Thymus (tissue), 11 donors: ENCODE data around the gene PVALEF. TPM values are rescaled to one million over a fixed set of nuclear protein-coding genes. Genes with fewer than 3 reads are reported as not detected.

Experiments used
- DNase-seq, 9 donors: peaks; one replicate each; pipeline ENCODE4 v3.0.0-alpha.2; 2013; ENCODE audit warnings: low spot score in 9 of 9, low read depth in 6 of 9, missing footprints in 1 of 9
- H3K27ac ChIP-seq, 2 donors: one replicate each; pipeline ENCODE4 v1.5.1; 2013; ENCODE audit warnings: control low read depth in 1 of 2, low read depth in 1 of 2, low read length in 1 of 2, mild to moderate bottlenecking in 1 of 2, moderate library complexity in 1 of 2
- H3K27me3 ChIP-seq, 2 donors: one replicate each; pipeline ENCODE4 v1.5.1; 2013; ENCODE audit warnings: low read length in 1 of 2; ENCODE audit not compliant: control insufficient read depth in 2 of 2, insufficient read depth in 1 of 2
- H3K36me3 ChIP-seq, 2 donors: one replicate each; pipeline ENCODE4 v1.5.1; 2013; ENCODE audit warnings: low read length in 1 of 2, mild to moderate bottlenecking in 1 of 2, moderate library complexity in 1 of 2; ENCODE audit not compliant: control insufficient read depth in 2 of 2, insufficient read depth in 2 of 2
- H3K4me1 ChIP-seq, 2 donors: one replicate each; pipeline ENCODE4 v1.5.1; 2013; ENCODE audit warnings: low read length in 2 of 2; ENCODE audit not compliant: control insufficient read depth in 2 of 2, insufficient read depth in 2 of 2
- H3K4me3 ChIP-seq, 2 donors: one replicate each; pipeline ENCODE4 v1.5.1; 2013; ENCODE audit warnings: low read length in 2 of 2, control low read depth in 1 of 2, mild to moderate bottlenecking in 1 of 2
- H3K9me3 ChIP-seq, 2 donors: one replicate each; pipeline ENCODE4 v1.5.1; 2013; ENCODE audit warnings: low read length in 1 of 2, mild to moderate bottlenecking in 1 of 2; ENCODE audit not compliant: control insufficient read depth in 2 of 2, insufficient read depth in 1 of 2
- WGBS: extraction: QIAGEN DNeasy Blood & Tissue Kit; methylation state at CpG from one replicate; pipeline ENCODE4 v1.1.7; 2013; 5-methylcytosine and 5-hydroxymethylcytosine counted together
- polyA plus RNA-seq: library from polyadenylated mRNA; stranded (reverse); fragments of 200-250 nt; gene quantifications from one replicate; pipeline ENCODE4 v1.2.3, GENCODE V29; 2013
- total RNA-seq: library from RNA; stranded (reverse); fragments of 120-200 nt; gene quantifications from one replicate; pipeline ENCODE4 v1.2.4, GENCODE V29; 2013
- donor health status: healthy.

PVALEF gene
- total and polyA plus RNA-seq, 2 donors, result 0.02 TPM; not detected in 1

DNA sequence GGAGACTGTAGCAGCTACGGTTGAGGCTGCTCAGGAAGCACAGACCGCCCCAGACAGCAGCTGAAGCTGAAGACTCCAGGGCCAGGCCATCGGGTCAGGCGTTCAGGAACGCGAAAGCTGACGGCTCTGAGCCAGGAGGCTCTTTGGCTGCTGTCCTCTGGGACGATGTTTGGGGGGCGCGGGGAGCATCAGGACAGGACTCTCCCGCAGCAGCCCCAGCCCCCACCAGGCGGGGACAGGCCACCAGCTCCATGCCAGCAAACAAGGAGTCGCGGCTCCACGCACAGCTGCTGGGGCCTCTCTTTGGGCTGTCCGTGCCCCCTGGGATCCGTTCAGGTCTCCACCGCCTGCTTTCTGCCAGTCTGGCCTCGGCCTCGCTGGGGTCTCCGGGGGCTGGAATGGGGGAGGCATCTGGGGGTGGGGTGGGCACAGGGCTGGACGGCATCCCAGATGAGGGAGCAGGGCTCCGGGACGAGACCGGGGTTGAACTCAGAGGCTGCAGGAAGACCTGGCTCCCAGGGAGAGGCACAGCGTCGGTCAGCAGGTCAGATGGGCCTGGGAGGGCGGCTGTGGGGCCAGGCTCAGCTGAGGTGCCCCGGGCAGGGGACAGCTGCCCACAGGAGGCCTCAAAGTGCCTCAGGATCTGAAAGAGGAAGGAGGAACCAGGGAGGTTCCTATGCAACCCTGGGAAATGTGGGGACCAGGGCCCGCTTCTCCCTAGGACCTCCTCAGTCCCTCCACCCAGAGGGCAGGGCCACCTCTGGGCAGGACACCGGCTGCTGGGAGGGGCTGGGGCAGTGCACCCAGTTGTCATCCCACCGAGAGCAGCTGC, 63.7 kb downstream of the PVALEF start:
- Histone ChIP-seq H3K9me3 (peaks cover 0 to 2% of the 10 kb centered on the region in 2 donors), H3K4me3 (no peak overlapping the region), H3K4me1 (peaks cover 0 to under 1% of the 10 kb centered on the region in 2 donors), H3K27ac (no peak overlapping the region), H3K27me3 (peaks cover 0 to 4% of the 10 kb centered on the region in 2 donors), H3K36me3 (peaks cover 44 to 58% of the 10 kb centered on the region in 2 donors)
- no peak for DNase-seq
- WGBS, result 96% methylated on average over 32 of the region's 32 CpGs

DNA sequence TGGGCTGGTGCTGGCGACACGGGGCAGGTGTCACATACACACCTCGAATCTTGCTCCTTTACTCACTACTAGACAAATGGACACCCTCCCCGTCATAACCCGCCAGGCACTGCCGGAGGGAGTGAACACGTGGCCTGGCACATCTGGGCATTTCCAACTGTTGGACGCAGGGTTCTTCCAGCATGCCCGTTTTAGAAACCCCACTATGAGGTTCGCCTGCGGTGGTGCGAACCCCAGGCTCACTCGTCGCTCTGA, 64.3 kb downstream of the PVALEF start:
- no peak for DNase-seq
- Histone ChIP-seq H3K4me3 (no peak overlapping the region), H3K4me1 (no peaks in the 10 kb centered on the region), H3K27me3 (no peaks in the 10 kb centered on the region), H3K27ac (no peak overlapping the region), H3K36me3 (peaks cover 44 to 58% of the 10 kb centered on the region in 2 donors), H3K9me3 (peaks cover 0 to 2% of the 10 kb centered on the region in 2 donors)
- whole genome bisulfite sequencing, result 98% methylated on average over 14 of the region's 14 CpGs

DNA sequence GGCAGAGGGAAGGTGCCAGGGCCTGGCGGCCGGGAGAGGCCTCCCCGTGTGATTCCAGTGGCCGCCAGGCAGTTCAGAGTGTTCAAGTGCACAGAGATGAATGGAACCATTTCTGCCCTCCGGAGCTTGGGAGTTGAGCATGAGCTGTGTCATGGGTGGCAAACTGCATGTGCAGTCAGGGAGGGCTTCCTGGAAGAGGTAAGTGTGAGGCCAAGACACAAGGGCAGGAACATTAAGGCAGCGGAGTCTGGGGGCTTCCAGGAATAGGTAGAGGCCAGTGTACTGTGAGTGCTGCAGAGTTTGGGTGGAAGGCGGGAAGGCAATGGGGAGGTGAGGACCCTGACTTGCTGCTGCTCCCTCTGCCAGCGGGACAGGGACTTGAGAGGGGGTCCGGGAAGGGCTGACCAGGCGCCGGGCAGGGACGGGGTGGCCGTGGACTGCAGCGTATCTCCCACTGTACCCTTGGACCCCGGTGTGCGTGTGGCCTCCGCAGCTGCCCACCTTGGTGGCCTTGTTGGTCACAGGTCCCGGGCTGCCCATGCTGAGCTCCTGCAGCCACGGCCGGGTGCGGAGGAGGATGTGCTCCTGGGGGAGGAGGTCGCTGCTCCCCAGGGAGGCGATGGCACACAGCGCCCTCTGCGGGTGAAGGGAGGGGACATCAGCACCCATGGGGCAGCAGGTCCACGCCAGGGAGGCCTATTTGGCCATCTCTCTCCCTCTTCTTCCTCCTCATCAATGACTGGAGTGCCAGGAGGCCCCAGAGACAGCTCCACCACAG, 64.9 kb downstream of the PVALEF start:
- no peaks in the 10 kb centered on the region for H3K27me3 ChIP-seq
- H3K4me3 ChIP-seq, result no peak overlapping the region
- H3K4me1 ChIP-seq, result no peaks in the 10 kb centered on the region
- WGBS, result 98% methylated on average over 26 of the region's 26 CpGs
- peaks cover 0 to 2% of the 10 kb centered on the region in 2 donors for H3K9me3 ChIP-seq
- no peak overlapping the region for H3K27ac ChIP-seq
- no peak for DNase-seq
- peaks cover 46 to 59% of the 10 kb centered on the region in 2 donors for H3K36me3 ChIP-seq

DNA sequence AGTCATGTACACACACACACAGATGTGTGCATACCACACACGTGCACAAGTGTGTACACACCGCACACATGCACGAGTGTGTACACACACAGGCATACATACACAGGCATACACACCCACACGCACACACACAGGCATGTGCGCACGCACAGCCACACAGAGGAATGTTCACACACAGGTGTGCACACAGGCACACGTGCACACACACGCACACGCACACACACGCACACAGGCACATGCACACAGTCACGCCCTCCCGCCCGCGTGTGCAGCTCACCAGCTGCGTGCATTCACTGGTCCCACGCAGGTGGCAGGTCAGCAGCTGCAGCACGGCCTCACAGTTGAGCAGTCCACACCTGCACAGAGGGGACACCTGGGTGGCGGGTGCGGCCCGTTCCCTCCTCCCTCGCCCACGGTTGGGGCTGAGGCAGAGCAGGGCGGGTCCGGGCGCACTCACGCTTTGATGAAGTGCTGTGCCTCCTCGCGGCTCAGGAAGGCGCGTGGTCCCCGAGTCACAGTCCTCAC, 65.9 kb downstream of the PVALEF start:
- H3K4me3 ChIP-seq, result no peak overlapping the region
- WGBS, result 93% methylated on average over 31 of the region's 31 CpGs
- H3K4me1 ChIP-seq, result no peaks in the 10 kb centered on the region
- peaks cover 0 to 2% of the 10 kb centered on the region in 2 donors for H3K9me3 ChIP-seq
- no peak overlapping the region for H3K27ac ChIP-seq
- H3K27me3 ChIP-seq, result no peaks in the 10 kb centered on the region
- peaks cover 49 to 68% of the 10 kb centered on the region in 2 donors for H3K36me3 ChIP-seq
- no peak for DNase-seq

DNA sequence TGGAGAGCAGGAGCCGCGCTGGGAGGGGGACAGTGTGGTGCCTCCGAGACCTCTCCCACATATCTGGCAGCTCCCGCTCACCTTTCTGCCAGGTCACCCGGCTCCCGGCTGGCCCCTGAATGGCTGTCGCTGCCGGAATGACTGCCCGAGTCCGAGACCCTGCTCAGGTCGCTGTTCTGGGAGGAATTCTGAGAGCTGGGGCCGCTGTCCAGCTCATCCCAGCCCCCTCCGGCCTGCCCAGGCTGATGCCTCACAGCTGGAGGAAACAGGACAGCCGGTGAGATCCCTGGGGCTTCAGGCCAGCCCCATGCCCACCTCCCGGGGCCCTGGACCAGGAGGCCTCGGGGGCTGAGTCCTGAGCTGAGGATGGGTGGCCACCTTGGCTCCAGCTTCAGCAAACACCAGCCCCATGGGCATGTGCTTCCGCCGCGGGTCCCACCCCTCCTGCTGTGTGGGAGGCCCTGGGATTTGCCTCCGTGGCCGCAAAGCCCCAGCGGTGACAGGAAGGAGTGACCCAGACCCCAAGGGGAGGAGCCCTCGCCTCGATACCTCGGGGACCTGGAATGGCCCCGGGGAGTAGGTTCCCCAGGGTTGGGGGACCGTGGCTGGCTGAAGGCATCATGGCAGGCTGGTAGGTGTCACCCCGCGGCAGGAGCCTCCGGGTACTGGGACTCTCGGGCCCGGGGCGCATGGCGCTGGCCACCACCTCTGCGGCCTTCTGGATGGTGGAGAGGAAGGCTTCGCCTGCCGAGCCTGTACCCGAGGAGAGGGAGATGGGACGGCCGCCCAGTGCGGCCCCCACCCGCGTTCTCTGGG, 66.7 kb downstream of the PVALEF start:
- WGBS, result 97% methylated on average over 43 of the region's 43 CpGs
- H3K9me3 ChIP-seq, result peaks cover 0 to 2% of the 10 kb centered on the region in 2 donors

More for the DNA sequence above, 66.7 kb downstream of the PVALEF start:
- no peak overlapping the region for H3K27ac ChIP-seq
- H3K4me3 ChIP-seq, result no peak overlapping the region
- peaks cover 54 to 76% of the 10 kb centered on the region in 2 donors for H3K36me3 ChIP-seq
- H3K4me1 ChIP-seq, result peaks cover 0 to under 1% of the 10 kb centered on the region in 2 donors
- H3K27me3 ChIP-seq, result no peaks in the 10 kb centered on the region
- no peak for DNase-seq

Other genes with a start within 250 kb of the PVALEF start
- gene CHMP6, start 173.7 kb upstream of the PVALEF start, total RNA-seq, result 6.3 TPM
- gene CHMP6, start 173.7 kb upstream of the PVALEF start, polyA plus RNA-seq, result 30.8 TPM
- 8.4 TPM for gene BAIAP2, start 130.4 kb upstream of the PVALEF start, total RNA-seq
- gene BAIAP2, start 130.4 kb upstream of the PVALEF start, polyA plus RNA-seq, result 23.1 TPM
- gene AATK, start 714 bp downstream of the PVALEF start, total RNA-seq, result 0.24 TPM
- 1.9 TPM for gene AATK, start 714 bp downstream of the PVALEF start, polyA plus RNA-seq
- 6.3 TPM for gene CEP131, start 57.5 kb downstream of the PVALEF start, total RNA-seq
- 13.3 TPM for gene CEP131, start 57.5 kb downstream of the PVALEF start, polyA plus RNA-seq
- gene TEPSIN, start 73.5 kb downstream of the PVALEF start, total RNA-seq, result 13.3 TPM
- 85.3 TPM for gene TEPSIN, start 73.5 kb downstream of the PVALEF start, polyA plus RNA-seq
- 101 TPM for gene NDUFAF8, start 73.8 kb downstream of the PVALEF start, total RNA-seq
- gene NDUFAF8, start 73.8 kb downstream of the PVALEF start, polyA plus RNA-seq, result 47.1 TPM
- gene SLC38A10, start 129.8 kb downstream of the PVALEF start, total RNA-seq, result 21.0 TPM
- gene SLC38A10, start 129.8 kb downstream of the PVALEF start, polyA plus RNA-seq, result 63.6 TPM
- 5.8 TPM for gene BAHCC1, start 229.9 kb downstream of the PVALEF start, total RNA-seq
- gene BAHCC1, start 229.9 kb downstream of the PVALEF start, polyA plus RNA-seq, result 7.3 TPM